Pancreas (tissue), 10 donors: ENCODE results near the gene RNF214. TPM values are rescaled to one million over a fixed set of nuclear protein-coding genes. Genes with fewer than 3 reads are reported as not detected.

Experiments
- ATAC-seq, 4 donors: fragments of 200-7000 bp; cut with Tn5 transposase; one replicate each; pipeline versions ENCODE4 v1.8.0 to v1.9.1; 2020; ENCODE audit warnings: mild to moderate bottlenecking in 4 of 4, moderate library complexity in 4 of 4
- DNase-seq, 6 donors: peaks; one replicate each; pipeline ENCODE4 v3.0.0-alpha.2; 2020
- FAIRE-seq: peaks from 2 replicates; lab custom pipeline; 2012; peaks lifted over from hg19 to GRCh38; lab: Jason Lieb, UNC
- H3K27ac ChIP-seq, 4 donors: fragments of 200-600 bp; sonication (generic); 1 replicate in 3 of 4; 2 replicates in 1 of 4; pipeline versions ENCODE4 v1.5.0 to v1.8.0; 2020
- H3K27me3 ChIP-seq, 4 donors: fragments of 200-600 bp; one replicate each; pipeline ENCODE4 v1.8.0; 2021
- H3K36me3 ChIP-seq, 3 donors: fragments of 200-600 bp; sonication (generic) in 1 of 3; one replicate each; pipeline versions ENCODE4 v1.5.0 to v1.8.0; 2020 to 2021
- H3K4me1 ChIP-seq, 3 donors: fragments of 200-600 bp; one replicate each; pipeline ENCODE4 v1.8.0; 2021
- H3K4me3 ChIP-seq, 4 donors: fragments of 200-600 bp; sonication (generic) in 2 of 4; one replicate each; pipeline versions ENCODE4 v1.5.0 to v1.8.0; 2020 to 2021
- H3K9me3 ChIP-seq, 4 donors: fragments of 200-600 bp; one replicate each; pipeline ENCODE4 v1.8.0; 2021
- WGBS, 2 donors: extraction: QIAGEN DNeasy Blood & Tissue Kit; methylation state at CpG; one replicate each; pipeline ENCODE4 v1.1.7; 2013; 5-methylcytosine and 5-hydroxymethylcytosine counted together
- intact Hi-C, 3 donors: fragments of 100-400 bp; cut with DNase I; formaldehyde crosslinking; loops; one replicate each; pipeline versions ENCODE4 v1.11.1 to v1.14.2; 2022
- polyA plus RNA-seq, 2 donors: library from polyadenylated mRNA; stranded (reverse); fragments of 200-250 nt; gene quantifications; one replicate each; pipeline ENCODE4 v1.2.3, GENCODE V29; 2013
- total RNA-seq, 6 donors: library from RNA; stranded (reverse); fragmentation: NEBNext Ultra II Directional in 4 of 6; extraction: Animal tissue kit (Norgen Biotek cat#: 25700) in 4 of 6; gene quantifications; one replicate each; pipeline versions ENCODE4 v1.2.1 to v1.2.4, GENCODE V29; 2021 to 2023
- TF ChIP-seq, protein P1 (sequence below), 4 donors: fragments of 200-600 bp; sonication (generic) in 3 of 4; IDR thresholded peaks; one replicate each; pipeline versions ENCODE4 v1.5.0 to v1.8.0; 2021; ENCODE audit warnings: antibody characterized with exemption in 4 of 4
- donor health status: healthy with polysubstance abuse.
- donor health status: DM: no; HTN: no; CAD: no; lungs with moderate emphysema.
- donor health status: DM: no; HTN: no; CAD: no.
- donor health status: control.
- donor health status: control.
- donor health status: Bipolar disorder and iron deficiency.
- donor health status: DM: yes; HTN: yes; CAD: no.
- donor health status: DM: no; HTN: no; CAD: no.
- donor health status: DM: no; HTN: no; CAD: no.
- donor health status: DM: yes; HTN: yes; CAD: no.

RNF214 gene
- total and polyA plus RNA-seq, 8 donors: 14.0 to 23.8 (median 19.0) TPM

DNA sequence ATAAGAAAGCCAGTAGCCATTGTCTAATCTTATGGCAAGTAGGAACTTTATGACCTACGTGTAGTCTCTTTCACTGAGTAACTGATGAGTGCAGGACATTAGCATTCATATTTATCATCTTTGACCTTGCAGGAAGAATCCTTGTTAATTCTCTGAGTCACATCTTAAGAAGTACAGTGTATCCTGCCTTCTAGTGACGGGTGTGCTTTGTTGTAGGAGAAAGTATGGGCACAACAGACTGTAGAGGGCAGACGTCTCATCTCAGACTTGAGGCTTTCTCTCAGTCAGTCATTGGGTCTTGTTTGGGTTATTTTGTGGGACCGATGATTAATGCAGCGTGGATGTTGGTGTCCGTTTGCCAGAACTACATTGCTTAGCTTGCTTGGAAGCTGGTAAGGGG, 6.8 kb downstream of the RNF214 start:
- FAIRE-seq: no peak
- WGBS, 2 donors: 71 to 78% methylated on average over 6 of the region's 6 CpGs
- Histone ChIP-seq H3K36me3 (peaks cover 0 to 36% (median 0%) of the 10 kb centered on the region in 3 donors), H3K9me3 (no peaks in the 10 kb centered on the region), H3K4me3 (no peak overlapping the region), H3K4me1 (peaks cover 0 to 7% (median 0%) of the 10 kb centered on the region in 3 donors), H3K27ac (no peak overlapping the region), H3K27me3 (no peaks in the 10 kb centered on the region)
- TF ChIP-seq, protein P1, sequence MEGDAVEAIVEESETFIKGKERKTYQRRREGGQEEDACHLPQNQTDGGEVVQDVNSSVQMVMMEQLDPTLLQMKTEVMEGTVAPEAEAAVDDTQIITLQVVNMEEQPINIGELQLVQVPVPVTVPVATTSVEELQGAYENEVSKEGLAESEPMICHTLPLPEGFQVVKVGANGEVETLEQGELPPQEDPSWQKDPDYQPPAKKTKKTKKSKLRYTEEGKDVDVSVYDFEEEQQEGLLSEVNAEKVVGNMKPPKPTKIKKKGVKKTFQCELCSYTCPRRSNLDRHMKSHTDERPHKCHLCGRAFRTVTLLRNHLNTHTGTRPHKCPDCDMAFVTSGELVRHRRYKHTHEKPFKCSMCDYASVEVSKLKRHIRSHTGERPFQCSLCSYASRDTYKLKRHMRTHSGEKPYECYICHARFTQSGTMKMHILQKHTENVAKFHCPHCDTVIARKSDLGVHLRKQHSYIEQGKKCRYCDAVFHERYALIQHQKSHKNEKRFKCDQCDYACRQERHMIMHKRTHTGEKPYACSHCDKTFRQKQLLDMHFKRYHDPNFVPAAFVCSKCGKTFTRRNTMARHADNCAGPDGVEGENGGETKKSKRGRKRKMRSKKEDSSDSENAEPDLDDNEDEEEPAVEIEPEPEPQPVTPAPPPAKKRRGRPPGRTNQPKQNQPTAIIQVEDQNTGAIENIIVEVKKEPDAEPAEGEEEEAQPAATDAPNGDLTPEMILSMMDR (IDR thresholded peaks at IDR 0.05): no peak
- no peak for DNase-seq
- ATAC-seq: no peak
- intact Hi-C loops: loop anchor here in 1 of 3 donors (10.0 kb wide), 1 partner anchor 76 kb away; the partner anchor contains the start of gene BACE1

DNA sequence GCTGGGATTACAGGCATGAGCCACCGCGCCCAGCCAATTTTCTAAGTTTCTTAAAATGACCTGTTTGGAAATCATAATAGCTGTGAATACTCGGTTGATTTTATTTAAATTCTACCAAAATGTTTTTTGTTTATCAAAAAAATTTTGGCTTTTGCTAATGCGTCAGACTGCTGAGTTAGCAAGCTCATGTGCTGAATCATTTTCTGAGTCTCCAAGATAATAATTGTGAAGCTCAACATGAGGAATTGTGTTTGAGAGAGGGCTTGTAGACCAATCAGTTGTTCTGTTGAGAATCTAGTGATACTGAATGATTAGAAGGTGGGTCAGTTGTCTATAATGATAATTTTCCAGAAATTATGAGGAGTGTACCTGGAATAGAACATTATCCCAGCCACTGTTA, 15.9 kb downstream of the RNF214 start:
- TF ChIP-seq, protein P1 (IDR thresholded peaks at IDR 0.05): no peak
- Histone ChIP-seq H3K36me3 (peaks cover 4 to 67% (median 15%) of the 10 kb centered on the region in 3 donors), H3K4me3 (no peak overlapping the region), H3K9me3 (no peaks in the 10 kb centered on the region), H3K27me3 (no peaks in the 10 kb centered on the region), H3K4me1 (no peaks in the 10 kb centered on the region), H3K27ac (no peak overlapping the region)
- intact Hi-C loops: no loop called here
- ATAC-seq: no peak
- WGBS, 2 donors: 90 to 96% methylated on average over 4 of the region's 4 CpGs
- no peak for DNase-seq
- FAIRE-seq: no peak

GRCh38 chr11:117249571-117249970, 17.1 kb downstream of the RNF214 start:
- DNase-seq (no peak), ATAC-seq (no peak), FAIRE-seq (no peak)
- TF ChIP-seq, protein P1 (IDR thresholded peaks at IDR 0.05): no peak
- Histone ChIP-seq H3K9me3 (no peaks in the 10 kb centered on the region), H3K27me3 (no peaks in the 10 kb centered on the region), H3K36me3 (peaks cover 4 to 69% (median 13%) of the 10 kb centered on the region in 3 donors), H3K4me1 (no peaks in the 10 kb centered on the region), H3K4me3 (no peak overlapping the region), H3K27ac (no peak overlapping the region)
- WGBS, 2 donors: 92% methylated on average over 4 of the region's 4 CpGs
- intact Hi-C loops: no loop called here

GRCh38 chr11:117251506-117251905, 19.0 kb downstream of the RNF214 start:
- FAIRE-seq: no peak

DNA sequence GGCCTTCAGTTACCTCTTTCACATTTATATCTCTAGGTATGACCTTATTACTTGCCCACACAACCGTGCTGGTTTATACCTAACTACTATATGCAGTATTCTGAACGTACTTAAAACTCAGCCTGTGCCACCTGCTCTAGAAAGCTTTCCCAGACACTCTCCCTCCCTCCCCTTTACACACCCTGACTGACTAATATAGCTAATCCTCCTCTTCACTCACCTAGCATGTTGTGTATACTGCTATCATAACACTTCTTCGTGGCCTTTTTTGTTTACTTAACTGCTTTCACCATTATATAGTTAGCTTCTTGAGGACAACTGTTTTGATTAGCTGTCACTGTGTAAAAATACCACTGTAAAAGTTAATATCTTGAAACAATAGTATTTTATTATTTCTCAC, 23.5 kb downstream of the RNF214 start:
- no peaks in the 10 kb centered on the region for H3K9me3 ChIP-seq
- no peak for FAIRE-seq
- no peak overlapping the region for H3K27ac ChIP-seq
- intact Hi-C loops: no loop called here
- peaks cover 0 to 20% (median 0%) of the 10 kb centered on the region in 3 donors for H3K36me3 ChIP-seq
- H3K27me3 ChIP-seq: no peaks in the 10 kb centered on the region
- 66 to 67% methylated on average over 3 of the region's 3 CpGs for WGBS, 2 donors
- no peaks in the 10 kb centered on the region for H3K4me1 ChIP-seq
- H3K4me3 ChIP-seq: no peak overlapping the region
- DNase-seq: no peak
- TF ChIP-seq, protein P1 (IDR thresholded peaks at IDR 0.05): no peak
- no peak for ATAC-seq

More at GRCh38 chr11:117251506-117251905, 19.0 kb downstream of the RNF214 start:
- Histone ChIP-seq H3K4me3 (no peak overlapping the region), H3K27ac (no peak overlapping the region), H3K27me3 (no peaks in the 10 kb centered on the region), H3K36me3 (peaks cover 4 to 50% (median 4%) of the 10 kb centered on the region in 3 donors), H3K9me3 (no peaks in the 10 kb centered on the region), H3K4me1 (no peaks in the 10 kb centered on the region)
- WGBS, 2 donors: 89 to 94% methylated on average over 7 to 10 of the region's 10 CpGs
- intact Hi-C loops: no loop called here
- no peak for DNase-seq
- TF ChIP-seq, protein P1 (IDR thresholded peaks at IDR 0.05): no peak
- ATAC-seq: no peak
